GM12878 (cell line): ENCODE data around the gene ZFYVE19. TPM values are rescaled to one million over a fixed set of nuclear protein-coding genes. Genes with fewer than 3 reads are reported as not detected.

Experiments used
- ATAC-seq: fragments of 200-7000 bp; cut with Tn5 transposase; 3 replicates; pipeline ENCODE4 v1.9.1; 2020; ENCODE audit warnings: mild to moderate bottlenecking, moderate library complexity
- BruUV-seq: library from RNA; stranded (reverse); fragments of 400-500 nt; replicated peaks from 2 replicates; lab custom pipeline; 2021; lab: Mats Ljungman, UMichigan
- CTCF ChIA-PET: fragments of 300-600 bp; sonication (Branson Sonifier 250); formaldehyde crosslinking; extraction: SDS; loops from one replicate; lab custom pipeline; 2021; ENCODE audit warnings: inconsistent platforms; lab: Yijun Ruan, JAX
- POLR2A ChIA-PET: fragments of 350-600 bp; formaldehyde crosslinking; extraction: SDS; loops from one replicate; lab custom pipeline; 2021; ENCODE audit warnings: inconsistent platforms; lab: Charles Lee
- RAD21 ChIA-PET: fragments of 300-600 bp; sonication (Branson Sonifier 250); formaldehyde crosslinking; loops from one replicate; lab custom pipeline; 2023; ENCODE audit warnings: antibody characterized with exemption; ENCODE audit not compliant: unreplicated experiment; lab: Charles Lee
- SMC1A ChIA-PET: fragments of 300-600 bp; sonication (Branson Sonifier 250); formaldehyde crosslinking; loops from one replicate; lab custom pipeline; 2023; ENCODE audit not compliant: unreplicated experiment, uncharacterized antibody; lab: Charles Lee
- DNase-seq: peaks from one replicate; pipeline ENCODE4 v3.0.0-alpha.2; 2011; ENCODE audit warnings: low read depth, low spot score
- FAIRE-seq: peaks from 3 replicates; lab custom pipeline; 2011; peaks lifted over from hg19 to GRCh38; lab: Jason Lieb, UNC
- H2AFZ ChIP-seq: 2 replicates; pipeline ENCODE4 v1.6.0; 2011; ENCODE audit warnings: low read depth, low read length, control low read depth; ENCODE audit not compliant: control insufficient read depth
- H3K27ac ChIP-seq: 2 replicates; pipeline ENCODE4 v1.5.1; 2011; ENCODE audit warnings: control low read depth; ENCODE audit not compliant: control insufficient read depth, insufficient read depth
- H3K27me3 ChIP-seq, 2 experiments: replicated peaks in 1 of 2; 2 replicates each; pipeline versions ENCODE4 v1.6.0 to v1.6.1; 2011; ENCODE audit warnings: low read length in 1 of 2; ENCODE audit not compliant: control insufficient read depth in 2 of 2, insufficient read depth in 2 of 2
- H3K36me3 ChIP-seq, 2 experiments: 2 replicates each; pipeline ENCODE4 v1.5.1; 2011; ENCODE audit warnings: low read length in 1 of 2; ENCODE audit not compliant: control insufficient read depth in 2 of 2, insufficient read depth in 2 of 2
- H3K4me1 ChIP-seq: 2 replicates; pipeline ENCODE4 v1.6.1; 2011; ENCODE audit warnings: mild to moderate bottlenecking, low read length, moderate library complexity, mixed read lengths; ENCODE audit not compliant: control insufficient read depth, insufficient read depth
- H3K4me2 ChIP-seq: 2 replicates; pipeline ENCODE4 v1.6.0; 2011; ENCODE audit warnings: control low read depth; ENCODE audit not compliant: control insufficient read depth, insufficient read depth
- H3K4me3 ChIP-seq: fragments of 200-600 bp; sonication (generic); 2 replicates; pipeline ENCODE4 v1.5.1; 2016
- H3K79me2 ChIP-seq: 2 replicates; pipeline ENCODE4 v1.6.0; 2011; ENCODE audit warnings: low read length; ENCODE audit not compliant: control insufficient read depth, insufficient read depth
- H3K9ac ChIP-seq: 2 replicates; pipeline ENCODE4 v1.8.0; 2011; ENCODE audit warnings: low read length, control low read depth, mixed read lengths; ENCODE audit not compliant: control insufficient read depth, insufficient read depth
- H3K9me3 ChIP-seq: replicated peaks from 3 replicates; pipeline ENCODE4 v1.5.1; 2011; ENCODE audit warnings: mild to moderate bottlenecking, low read length; ENCODE audit not compliant: control insufficient read depth, insufficient read depth
- H4K20me1 ChIP-seq: 2 replicates; pipeline ENCODE4 v1.6.0; 2011; ENCODE audit not compliant: control insufficient read depth, insufficient read depth
- GABPA ChIP-seq: IDR thresholded peaks from 2 replicates; pipeline ENCODE4 v1.6.1; 2014; ENCODE audit warnings: antibody characterized with exemption, low read depth, mild to moderate bottlenecking, inconsistent platforms
- HDAC2 ChIP-seq: fragments of 200-600 bp; sonication (generic); IDR thresholded peaks from 2 replicates; pipeline ENCODE4 v1.6.1; 2017
- KLF5 ChIP-seq: fragments of 450-650 bp; IDR thresholded peaks from 2 replicates; pipeline ENCODE4 v1.6.1; 2014; ENCODE audit warnings: mild to moderate bottlenecking; ENCODE audit not compliant: partially characterized antibody
- MYB ChIP-seq: fragments of 150-350 bp; IDR thresholded peaks from 2 replicates; pipeline ENCODE4 v1.6.1; 2014; ENCODE audit warnings: mild to moderate bottlenecking, low read depth, low read length, borderline replicate concordance
- POLR2AphosphoS2 ChIP-seq: IDR thresholded peaks from 2 replicates; pipeline ENCODE4 v1.6.1; 2011; ENCODE audit warnings: low read depth, mild to moderate bottlenecking, low read length, improper control_type of control experiment, moderate library complexity
- RUNX3 ChIP-seq: IDR thresholded peaks from 2 replicates; pipeline ENCODE4 v1.6.1; 2012; ENCODE audit warnings: low read length, inconsistent platforms
- SREBF2 ChIP-seq: IDR thresholded peaks from 2 replicates; pipeline ENCODE4 v1.6.1; 2012; ENCODE audit warnings: mild to moderate bottlenecking, low read length
- TARDBP ChIP-seq: IDR thresholded peaks from 2 replicates; pipeline ENCODE4 v1.6.1; 2016; ENCODE audit warnings: borderline replicate concordance
- TBL1XR1 ChIP-seq: IDR thresholded peaks from 2 replicates; pipeline ENCODE4 v1.6.1; 2012; ENCODE audit warnings: low read depth, low read length, improper control_type of control experiment
- YBX1 ChIP-seq: fragments of 450-650 bp; IDR thresholded peaks from 2 replicates; pipeline ENCODE4 v1.6.1; 2016; ENCODE audit warnings: antibody characterized with exemption
- ZBED1 ChIP-seq: IDR thresholded peaks from 2 replicates; pipeline ENCODE4 v1.6.1; 2016; ENCODE audit warnings: borderline replicate concordance
- WGBS: methylation state at CpG from one replicate; pipeline ENCODE4 v1.1.6; 2016; ENCODE audit warnings: low lambda C conversion rate; ENCODE audit not compliant: insufficient replicate concordance, insufficient coverage; ENCODE audit errors: missing lambda C conversion rate; 5-methylcytosine and 5-hydroxymethylcytosine counted together
- in situ Hi-C: fragments of 300-500 bp; cut with MboI; formaldehyde crosslinking; loops from 9 replicates; pipeline ENCODE4 v1.14.3; 2018; ENCODE audit warnings: mixed read lengths
- intact Hi-C: fragments of 100-400 bp; cut with micrococcal nuclease; formaldehyde crosslinking; loops from one replicate; pipeline ENCODE4 v1.14.2; 2022; ENCODE audit not compliant: unreplicated experiment
- polyA plus RNA-seq, 11 experiments: library from polyadenylated mRNA; depleted of rRNA in 4 of 11; unstranded in 6 of 11; stranded (reverse) in 5 of 11; fragments of >200 nt; fragmentation: Nextera tagmentation in 4 of 11; fragmentation: Illumina TruSeq in 1 of 11; extraction: Ambion mirVana in 4 of 11; extraction: Trizol in 1 of 11; gene quantifications; 1 replicate in 1 of 11; 2 replicates in 10 of 11; pipeline versions ENCODE4 v1.2.1 to v1.2.3, GENCODE V29; 2011 to 2016; ENCODE audit warnings: inconsistent platforms in 2 of 11, missing spikeins in 2 of 11, low read depth in 1 of 11
- total RNA-seq, 4 experiments: library from RNA; depleted of rRNA in 3 of 4; stranded (reverse); fragments of >200 nt in 3 of 4; fragmentation: Illumina TruSeq in 1 of 4; extraction: Trizol in 1 of 4; gene quantifications; 2 replicates each; pipeline versions ENCODE4 v1.2.1 to v1.2.3, GENCODE V29; 2013 to 2021
- TF ChIP-seq, protein P1 (sequence below): fragments of 450-650 bp; IDR thresholded peaks from 2 replicates; pipeline ENCODE4 v1.6.1; 2017; ENCODE audit warnings: mild to moderate bottlenecking
- TF ChIP-seq, protein P2 (sequence below): IDR thresholded peaks from 2 replicates; pipeline ENCODE4 v1.6.1; 2011; ENCODE audit warnings: low read depth, low read length, improper control_type of control experiment, borderline replicate concordance
- TF ChIP-seq, protein P3 (sequence below): fragments of 450-650 bp; IDR thresholded peaks from 2 replicates; pipeline ENCODE4 v1.6.1; 2017; ENCODE audit warnings: antibody characterized with exemption, mild to moderate bottlenecking, moderate library complexity
- TF ChIP-seq, protein P4 (sequence below): IDR thresholded peaks from 2 replicates; pipeline ENCODE4 v1.6.1; 2012; ENCODE audit warnings: mild to moderate bottlenecking, low read depth, low read length

ZFYVE19 gene
- total and polyA plus RNA-seq, 10 of the 15 experiments (the other 5 are each of a cell fraction or from before 2014, with no cell fraction given), result 1.7 to 36.3 (median 17.0) TPM

DNA sequence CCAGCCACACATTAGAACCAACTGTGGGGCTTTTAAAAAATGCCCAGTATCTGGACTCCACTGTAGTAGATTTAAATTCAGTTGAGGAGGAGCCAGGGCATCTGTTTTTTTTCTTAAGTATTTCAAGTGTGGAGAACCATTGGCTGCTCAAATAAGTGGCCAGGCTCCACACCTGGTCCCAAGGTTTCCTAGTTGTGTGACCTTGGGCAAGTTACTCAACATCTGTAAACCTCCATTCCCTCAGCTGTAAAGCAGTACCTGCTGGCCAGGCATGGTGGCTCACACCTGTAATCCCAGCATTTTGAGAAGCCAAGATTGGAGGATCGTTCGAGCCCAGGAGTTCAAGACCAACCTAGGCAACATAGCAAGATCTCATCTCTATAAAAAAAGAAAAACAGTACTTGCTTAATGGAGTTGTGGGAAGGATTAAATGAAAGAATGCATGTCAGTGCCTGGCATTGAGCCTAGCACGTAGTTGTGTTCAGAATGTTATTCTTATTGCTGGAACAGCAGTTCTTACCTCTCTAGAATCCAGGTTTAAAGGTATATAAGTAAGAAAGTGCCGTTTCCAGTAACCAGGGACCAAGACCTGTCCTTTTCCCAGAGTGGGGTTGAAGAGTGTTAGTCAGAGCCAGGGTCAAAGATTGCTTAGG is 19.7 kb downstream of the ZFYVE19 start:
- DNase-seq (no peak), FAIRE-seq (no peak), ATAC-seq (no peak)
- H3K4me2 ChIP-seq, result no peak overlapping the region
- BruUV-seq, result no TSS peak
- ChIA-PET RAD21 (no interaction called here), CTCF (no interaction called here), SMC1A (no interaction called here), POLR2A (interaction anchor here (1.1 kb wide), 1 partner anchor 19 kb away, joined by 3 read pairs; the partner anchor contains the start of gene DNAJC17)
- H3K4me3 ChIP-seq, result no peak overlapping the region
- no peak overlapping the region for H3K27ac ChIP-seq
- intact Hi-C loops, result no loop called here
- H3K36me3 ChIP-seq, result no peaks in the 10 kb centered on the region
- H3K27me3 ChIP-seq, result no peaks in the 10 kb centered on the region; a peak in 1 of 4 replicates
- no peaks in the 10 kb centered on the region for H3K79me2 ChIP-seq
- WGBS, result 42% methylated on average over 4 of the region's 4 CpGs
- H3K9ac ChIP-seq, result no peak overlapping the region
- in situ Hi-C loops, result no loop called here
- no peaks in the 10 kb centered on the region for H3K4me1 ChIP-seq
- no peak overlapping the region for H2AFZ ChIP-seq
- H3K9me3 ChIP-seq, result no peaks in the 10 kb centered on the region
- H4K20me1 ChIP-seq, result no peaks in the 10 kb centered on the region
- TF ChIP-seq RUNX3 (no peak), TBL1XR1 (no peak), SREBF2 (no peak), POLR2AphosphoS2 (no peak), GABPA (no peak), HDAC2 (no peak), ZBED1 (no peak), MYB (no peak), TARDBP (no peak), YBX1 (no peak), KLF5 (no peak)
- TF ChIP-seq, protein P1, sequence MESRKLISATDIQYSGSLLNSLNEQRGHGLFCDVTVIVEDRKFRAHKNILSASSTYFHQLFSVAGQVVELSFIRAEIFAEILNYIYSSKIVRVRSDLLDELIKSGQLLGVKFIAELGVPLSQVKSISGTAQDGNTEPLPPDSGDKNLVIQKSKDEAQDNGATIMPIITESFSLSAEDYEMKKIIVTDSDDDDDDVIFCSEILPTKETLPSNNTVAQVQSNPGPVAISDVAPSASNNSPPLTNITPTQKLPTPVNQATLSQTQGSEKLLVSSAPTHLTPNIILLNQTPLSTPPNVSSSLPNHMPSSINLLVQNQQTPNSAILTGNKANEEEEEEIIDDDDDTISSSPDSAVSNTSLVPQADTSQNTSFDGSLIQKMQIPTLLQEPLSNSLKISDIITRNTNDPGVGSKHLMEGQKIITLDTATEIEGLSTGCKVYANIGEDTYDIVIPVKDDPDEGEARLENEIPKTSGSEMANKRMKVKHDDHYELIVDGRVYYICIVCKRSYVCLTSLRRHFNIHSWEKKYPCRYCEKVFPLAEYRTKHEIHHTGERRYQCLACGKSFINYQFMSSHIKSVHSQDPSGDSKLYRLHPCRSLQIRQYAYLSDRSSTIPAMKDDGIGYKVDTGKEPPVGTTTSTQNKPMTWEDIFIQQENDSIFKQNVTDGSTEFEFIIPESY, result no peak
- TF ChIP-seq, protein P2, sequence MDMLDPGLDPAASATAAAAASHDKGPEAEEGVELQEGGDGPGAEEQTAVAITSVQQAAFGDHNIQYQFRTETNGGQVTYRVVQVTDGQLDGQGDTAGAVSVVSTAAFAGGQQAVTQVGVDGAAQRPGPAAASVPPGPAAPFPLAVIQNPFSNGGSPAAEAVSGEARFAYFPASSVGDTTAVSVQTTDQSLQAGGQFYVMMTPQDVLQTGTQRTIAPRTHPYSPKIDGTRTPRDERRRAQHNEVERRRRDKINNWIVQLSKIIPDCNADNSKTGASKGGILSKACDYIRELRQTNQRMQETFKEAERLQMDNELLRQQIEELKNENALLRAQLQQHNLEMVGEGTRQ, result no peak
- TF ChIP-seq, protein P3, sequence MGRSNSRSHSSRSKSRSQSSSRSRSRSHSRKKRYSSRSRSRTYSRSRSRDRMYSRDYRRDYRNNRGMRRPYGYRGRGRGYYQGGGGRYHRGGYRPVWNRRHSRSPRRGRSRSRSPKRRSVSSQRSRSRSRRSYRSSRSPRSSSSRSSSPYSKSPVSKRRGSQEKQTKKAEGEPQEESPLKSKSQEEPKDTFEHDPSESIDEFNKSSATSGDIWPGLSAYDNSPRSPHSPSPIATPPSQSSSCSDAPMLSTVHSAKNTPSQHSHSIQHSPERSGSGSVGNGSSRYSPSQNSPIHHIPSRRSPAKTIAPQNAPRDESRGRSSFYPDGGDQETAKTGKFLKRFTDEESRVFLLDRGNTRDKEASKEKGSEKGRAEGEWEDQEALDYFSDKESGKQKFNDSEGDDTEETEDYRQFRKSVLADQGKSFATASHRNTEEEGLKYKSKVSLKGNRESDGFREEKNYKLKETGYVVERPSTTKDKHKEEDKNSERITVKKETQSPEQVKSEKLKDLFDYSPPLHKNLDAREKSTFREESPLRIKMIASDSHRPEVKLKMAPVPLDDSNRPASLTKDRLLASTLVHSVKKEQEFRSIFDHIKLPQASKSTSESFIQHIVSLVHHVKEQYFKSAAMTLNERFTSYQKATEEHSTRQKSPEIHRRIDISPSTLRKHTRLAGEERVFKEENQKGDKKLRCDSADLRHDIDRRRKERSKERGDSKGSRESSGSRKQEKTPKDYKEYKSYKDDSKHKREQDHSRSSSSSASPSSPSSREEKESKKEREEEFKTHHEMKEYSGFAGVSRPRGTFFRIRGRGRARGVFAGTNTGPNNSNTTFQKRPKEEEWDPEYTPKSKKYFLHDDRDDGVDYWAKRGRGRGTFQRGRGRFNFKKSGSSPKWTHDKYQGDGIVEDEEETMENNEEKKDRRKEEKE, result no peak
- TF ChIP-seq, protein P4, sequence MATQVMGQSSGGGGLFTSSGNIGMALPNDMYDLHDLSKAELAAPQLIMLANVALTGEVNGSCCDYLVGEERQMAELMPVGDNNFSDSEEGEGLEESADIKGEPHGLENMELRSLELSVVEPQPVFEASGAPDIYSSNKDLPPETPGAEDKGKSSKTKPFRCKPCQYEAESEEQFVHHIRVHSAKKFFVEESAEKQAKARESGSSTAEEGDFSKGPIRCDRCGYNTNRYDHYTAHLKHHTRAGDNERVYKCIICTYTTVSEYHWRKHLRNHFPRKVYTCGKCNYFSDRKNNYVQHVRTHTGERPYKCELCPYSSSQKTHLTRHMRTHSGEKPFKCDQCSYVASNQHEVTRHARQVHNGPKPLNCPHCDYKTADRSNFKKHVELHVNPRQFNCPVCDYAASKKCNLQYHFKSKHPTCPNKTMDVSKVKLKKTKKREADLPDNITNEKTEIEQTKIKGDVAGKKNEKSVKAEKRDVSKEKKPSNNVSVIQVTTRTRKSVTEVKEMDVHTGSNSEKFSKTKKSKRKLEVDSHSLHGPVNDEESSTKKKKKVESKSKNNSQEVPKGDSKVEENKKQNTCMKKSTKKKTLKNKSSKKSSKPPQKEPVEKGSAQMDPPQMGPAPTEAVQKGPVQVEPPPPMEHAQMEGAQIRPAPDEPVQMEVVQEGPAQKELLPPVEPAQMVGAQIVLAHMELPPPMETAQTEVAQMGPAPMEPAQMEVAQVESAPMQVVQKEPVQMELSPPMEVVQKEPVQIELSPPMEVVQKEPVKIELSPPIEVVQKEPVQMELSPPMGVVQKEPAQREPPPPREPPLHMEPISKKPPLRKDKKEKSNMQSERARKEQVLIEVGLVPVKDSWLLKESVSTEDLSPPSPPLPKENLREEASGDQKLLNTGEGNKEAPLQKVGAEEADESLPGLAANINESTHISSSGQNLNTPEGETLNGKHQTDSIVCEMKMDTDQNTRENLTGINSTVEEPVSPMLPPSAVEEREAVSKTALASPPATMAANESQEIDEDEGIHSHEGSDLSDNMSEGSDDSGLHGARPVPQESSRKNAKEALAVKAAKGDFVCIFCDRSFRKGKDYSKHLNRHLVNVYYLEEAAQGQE, result no peak
